NCI-H748 (cell line): ENCODE data around the gene SLC39A8.

ENCODE experiments used
- DNase-seq: peaks from one replicate; lab custom pipeline; 2025; ENCODE audit not compliant: unreplicated experiment; lab: John Stamatoyannopoulos, UW

Gene SLC39A8

DNA sequence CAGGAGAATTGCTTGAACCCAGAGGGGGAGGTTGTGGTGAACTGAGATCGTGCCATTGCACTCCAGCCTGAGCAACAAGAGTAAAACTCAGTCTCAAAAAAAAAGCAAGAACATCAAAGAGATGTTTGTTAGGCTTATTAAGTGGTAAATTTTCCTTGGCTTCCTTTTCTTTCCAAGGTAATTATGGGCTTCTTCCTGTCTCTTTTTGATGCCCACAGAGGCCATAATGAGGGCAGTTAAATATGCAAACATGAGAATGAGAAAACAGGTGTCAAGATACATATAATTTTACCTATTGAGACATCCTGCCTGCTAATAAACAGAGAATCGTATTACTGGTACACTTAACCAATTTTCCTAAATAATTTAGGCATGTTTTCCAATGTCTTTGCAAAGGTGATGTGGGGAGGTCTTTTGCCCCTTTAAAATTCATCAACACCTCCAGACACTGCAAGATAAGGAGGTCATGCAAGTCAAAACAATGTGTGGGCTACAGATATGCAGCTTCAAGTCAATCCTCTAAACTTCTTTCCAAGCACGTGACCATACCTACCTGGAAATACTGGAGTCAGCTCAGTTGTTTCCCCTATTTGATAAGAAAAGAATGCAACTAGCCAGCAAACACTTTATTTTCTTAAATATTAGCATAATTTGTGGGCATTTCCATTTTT lies 2.7 kb downstream of the SLC39A8 start:
- DNase-seq, result peak; percentile 70

DNA sequence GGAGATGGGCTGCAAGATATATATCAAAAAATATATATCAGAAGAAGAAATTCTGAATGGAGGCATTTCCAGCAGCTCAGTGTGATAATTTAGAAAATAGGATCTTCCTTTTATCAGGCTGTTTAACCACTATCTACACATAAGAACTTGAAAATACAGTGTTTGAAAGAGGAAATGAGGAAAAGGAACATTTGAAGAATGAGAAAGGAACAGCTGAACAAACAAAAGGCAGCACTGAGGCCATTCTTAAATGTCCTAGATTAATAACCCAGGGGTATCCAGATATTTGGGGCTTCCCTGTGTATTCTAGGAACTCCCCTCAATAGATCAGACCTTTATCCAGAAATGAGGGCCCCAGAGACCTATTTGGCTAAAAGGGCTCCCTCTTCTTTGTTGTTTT lies 4.1 kb downstream of the SLC39A8 start:
- no peak for DNase-seq

DNA sequence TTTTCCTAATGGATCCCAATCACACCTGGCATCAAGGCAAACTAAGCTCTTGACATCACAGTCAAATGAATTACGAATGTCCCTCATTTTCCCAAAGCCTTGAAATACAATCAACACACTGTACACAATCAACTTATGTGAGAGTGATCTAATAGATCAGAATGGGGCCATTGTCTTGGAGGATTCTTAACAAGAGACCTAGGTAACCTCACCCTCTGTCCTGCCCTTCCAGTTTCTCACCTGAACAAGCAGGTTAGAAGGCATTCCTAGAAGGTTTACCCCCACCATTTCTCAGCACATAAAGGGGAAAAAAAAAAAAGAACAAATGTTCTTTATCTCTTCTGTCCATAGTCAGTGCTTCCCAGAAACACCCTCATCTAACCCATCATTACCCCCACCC lies 6.3 kb downstream of the SLC39A8 start:
- DNase-seq, result no peak

DNA sequence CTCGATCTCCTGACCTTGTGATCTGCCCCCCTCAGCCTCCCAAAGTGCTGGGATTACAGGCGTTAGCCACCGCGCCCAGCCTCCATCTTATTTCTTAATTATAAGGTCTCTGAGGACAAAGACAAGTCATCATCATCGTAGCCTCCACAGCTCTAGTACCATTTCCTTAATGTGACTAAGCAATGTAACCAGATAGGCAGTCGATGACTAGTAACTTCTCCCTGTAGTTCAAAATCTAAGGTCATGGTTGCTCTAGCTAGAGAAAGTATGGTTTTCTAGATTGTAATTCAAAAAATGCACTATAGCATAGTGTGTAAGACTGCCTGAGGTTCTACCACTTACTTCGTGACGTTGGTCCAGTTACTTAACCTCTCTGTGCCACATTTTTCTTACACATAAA lies 6.9 kb downstream of the SLC39A8 start:
- no peak for DNase-seq

DNA sequence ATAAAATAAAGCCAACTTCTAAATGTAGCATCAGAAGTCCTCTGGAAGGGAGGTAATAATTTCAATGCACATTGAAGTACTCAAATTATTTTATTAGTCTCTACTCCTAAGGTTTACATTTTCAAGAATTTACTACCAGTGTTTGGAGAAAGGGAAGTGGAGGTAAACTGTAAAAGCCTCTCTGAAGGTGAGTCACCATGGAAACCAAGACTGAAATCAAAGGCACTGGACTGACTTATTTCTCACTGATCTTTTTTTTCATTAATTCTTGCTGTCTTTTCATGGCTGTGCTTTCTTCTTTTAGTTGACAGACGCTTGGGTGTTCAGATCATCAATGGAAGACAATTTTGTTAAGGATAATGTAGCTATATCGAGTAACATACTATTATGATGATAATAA lies 9.7 kb downstream of the SLC39A8 start:
- DNase-seq, result no peak

DNA sequence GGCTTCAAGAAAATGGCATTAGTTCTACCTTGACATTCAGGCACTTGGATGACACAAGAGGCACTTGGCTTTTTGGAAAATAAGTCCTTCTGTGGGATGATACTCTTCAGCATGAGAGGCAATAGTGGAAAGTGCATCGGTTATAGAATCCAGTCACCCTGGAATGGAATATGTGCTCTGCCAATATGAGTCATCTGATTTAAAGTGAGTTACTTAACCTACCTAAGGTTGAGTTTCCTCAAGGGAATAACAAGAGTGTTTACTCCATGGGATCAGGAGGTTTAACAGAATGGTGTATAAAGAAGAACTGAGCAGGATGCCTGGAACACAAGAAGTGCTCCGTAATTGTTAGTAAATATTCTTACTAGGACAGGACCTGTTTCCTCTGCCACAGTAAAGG lies 10.7 kb downstream of the SLC39A8 start:
- no peak for DNase-seq

DNA sequence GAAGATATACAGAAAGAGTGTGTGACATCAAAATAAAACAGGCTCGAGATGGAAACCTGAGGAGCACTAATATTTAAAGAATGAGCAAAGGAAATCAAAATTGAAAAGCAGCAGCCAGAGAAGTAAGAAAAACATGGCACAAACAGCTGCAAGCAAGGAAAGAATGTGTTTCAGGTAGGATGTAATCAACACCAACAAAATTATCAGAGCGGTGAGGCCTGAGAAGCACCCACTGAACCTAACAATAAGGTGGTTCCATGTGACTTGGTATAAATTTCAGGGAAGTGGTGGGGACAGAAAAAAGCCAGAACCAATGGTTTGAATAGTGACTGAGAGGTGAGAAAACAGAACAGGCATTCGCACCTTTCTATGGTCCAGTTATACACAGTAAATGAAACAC lies 11.5 kb downstream of the SLC39A8 start:
- no peak for DNase-seq

DNA sequence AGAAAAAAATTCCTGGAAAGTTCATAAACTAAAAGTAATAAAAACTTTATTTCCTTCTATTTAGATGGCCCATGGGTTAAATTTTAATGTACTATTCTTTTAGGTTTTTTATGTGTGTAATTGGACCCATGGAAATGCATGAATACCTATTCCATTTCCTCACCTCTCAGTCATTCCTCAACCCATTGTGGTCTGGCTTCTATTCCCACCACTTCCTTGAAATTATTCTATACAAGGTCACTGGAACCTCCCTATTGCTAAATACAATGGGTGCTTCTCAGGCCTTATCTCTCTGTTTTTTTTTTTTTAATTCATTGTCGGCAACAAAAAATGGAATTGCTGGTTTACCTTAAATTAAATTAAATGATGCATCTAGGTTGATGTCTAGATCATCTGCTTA lies 17.2 kb downstream of the SLC39A8 start:
- no peak for DNase-seq

DNA sequence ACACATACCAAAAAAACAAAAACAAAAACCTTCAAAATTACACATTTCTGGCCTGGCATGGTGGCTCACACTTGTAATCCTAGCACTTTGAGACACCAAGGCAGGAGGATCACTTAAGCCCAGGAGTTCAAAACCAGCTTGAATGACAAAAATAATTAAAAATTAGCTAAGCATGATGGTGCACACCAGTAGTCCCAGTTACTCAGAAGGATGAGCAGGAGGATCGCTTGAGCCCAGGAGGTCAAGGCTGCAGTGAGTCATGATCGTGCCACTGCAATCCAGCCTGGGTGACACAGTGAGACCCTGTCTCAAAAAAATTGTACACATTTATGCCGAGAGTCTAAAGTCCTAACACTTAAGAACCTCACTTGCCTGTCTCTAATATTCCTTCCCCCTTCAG lies 18.3 kb downstream of the SLC39A8 start:
- DNase-seq, result no peak

DNA sequence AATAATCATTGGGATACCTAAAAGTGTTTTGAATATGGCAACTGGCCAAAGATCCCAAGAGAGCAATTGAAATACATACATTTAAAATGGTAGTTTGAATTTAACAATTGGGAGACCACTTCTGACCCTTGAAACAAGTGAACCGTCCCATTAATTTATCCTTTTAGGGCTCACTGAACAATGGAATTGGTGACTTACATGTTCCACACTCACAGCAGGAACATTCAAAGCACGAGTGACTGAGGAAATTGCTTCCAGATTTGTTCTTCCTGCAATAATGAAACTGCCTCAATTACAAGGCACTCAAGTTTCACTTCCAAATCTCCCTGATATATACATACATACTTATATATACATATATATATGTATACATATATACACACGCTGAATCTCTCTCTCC lies 20.6 kb downstream of the SLC39A8 start:
- DNase-seq, result peak; percentile 63

DNA sequence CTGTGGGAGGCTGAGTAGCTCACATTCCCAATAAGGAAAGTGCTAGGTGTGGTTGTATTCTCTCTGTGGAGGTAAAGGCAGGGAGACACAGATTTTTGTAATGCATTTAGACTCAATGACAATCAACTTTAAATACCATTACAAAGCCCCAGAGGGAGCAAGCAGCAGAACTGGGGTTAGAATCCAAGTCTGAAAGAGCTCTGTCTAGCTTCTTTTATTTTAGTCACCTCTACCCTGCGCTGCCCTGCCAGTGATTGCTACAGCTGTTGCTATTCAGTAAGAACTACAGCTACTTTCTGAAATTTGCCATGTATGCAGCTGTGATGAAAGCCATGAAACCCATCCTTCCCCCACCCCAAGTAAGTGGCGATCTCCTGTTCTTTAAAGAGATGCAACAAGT lies 22.5 kb downstream of the SLC39A8 start:
- no peak for DNase-seq

DNA sequence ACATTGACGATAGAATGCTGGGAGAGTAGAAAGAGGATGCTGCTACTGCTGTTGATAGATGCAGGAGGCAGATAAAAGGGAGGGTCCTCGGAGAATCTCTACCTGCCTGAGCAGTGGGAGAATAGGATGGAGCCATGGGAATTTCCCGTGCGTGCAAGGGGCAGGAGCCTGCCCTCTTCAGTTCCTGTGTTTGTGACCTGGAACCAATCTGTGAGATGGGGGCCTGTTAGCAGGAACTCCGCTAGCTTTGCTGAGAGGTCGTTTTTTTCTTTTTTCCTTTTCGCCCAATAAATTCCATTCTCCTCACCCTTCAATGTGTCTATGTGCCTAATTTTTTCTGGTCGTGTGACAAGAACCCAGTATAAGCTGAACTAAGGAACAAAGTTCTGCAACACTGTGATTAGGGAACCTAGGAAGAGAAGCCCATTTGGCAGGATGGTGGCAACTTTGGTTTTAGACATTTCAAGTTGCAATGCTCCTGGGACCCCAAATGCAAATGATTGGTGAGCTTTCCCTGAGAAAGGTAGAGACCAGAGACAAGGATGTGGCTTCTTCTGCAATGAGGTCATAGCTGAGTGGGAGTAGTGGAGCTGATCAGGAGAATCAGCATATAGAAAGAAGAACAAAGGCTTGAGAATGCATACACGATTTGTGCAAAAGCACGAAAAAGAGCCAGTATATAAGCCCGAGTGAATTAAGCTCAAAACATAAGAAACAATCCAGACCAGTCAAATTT lies 23.9 kb downstream of the SLC39A8 start:
- DNase-seq, result no peak

DNA sequence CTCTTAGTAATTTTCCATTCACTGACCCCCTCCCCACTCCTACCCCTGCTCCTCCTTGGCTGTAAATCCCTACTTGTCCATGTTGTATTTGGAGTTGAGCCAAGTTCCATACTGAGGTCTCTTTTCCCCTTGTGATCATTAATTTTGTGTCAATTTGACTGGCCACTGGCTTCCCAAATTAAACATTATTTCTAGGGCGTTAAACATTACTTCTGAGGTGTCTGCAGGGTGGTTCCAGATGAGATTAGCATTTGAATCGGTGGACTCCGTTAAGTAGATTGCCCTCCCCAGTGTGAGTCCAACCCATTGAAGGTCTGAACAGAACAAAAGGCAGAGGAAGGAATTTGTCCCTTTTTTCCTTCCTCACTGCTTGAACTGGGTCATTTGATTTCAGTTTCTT lies 25.7 kb downstream of the SLC39A8 start:
- DNase-seq, result peak; percentile 68

DNA sequence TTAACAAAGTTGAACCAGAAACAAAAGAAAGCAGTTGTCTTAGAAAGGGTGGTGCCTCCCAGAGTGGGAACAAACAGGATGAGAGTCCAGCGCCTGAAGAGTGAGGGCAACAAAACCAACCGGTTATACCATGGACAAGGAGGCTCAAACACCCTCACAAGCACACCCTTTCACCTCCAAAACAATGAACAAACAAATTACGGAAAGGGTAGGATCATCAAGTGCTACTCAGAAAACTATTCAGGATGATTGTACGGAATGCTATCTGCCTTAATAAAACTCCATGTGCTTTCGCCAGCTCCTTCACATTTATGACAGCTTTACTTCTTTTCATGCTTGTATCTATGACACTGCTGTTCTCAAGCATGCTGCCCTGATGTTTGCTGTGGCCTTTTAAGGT lies 26.8 kb downstream of the SLC39A8 start:
- peak; percentile 66 for DNase-seq

DNA sequence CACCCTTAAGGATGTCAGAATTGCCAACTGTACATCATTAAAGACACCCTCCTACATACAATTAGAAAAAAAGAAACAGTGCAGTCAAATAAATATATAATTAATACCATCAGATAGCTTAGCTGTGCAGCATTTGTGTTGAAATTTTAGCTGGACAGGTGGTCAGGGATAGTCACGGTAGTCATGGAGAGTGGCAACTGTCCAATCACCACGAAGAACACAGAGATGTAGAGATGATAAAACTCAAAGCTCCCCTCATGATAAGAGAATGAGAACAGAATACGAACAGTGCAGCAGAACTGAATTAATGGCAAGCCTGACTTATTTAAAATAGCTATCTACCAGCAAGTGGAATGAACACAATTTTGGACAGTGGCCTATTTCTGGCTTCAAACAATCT lies 27.2 kb downstream of the SLC39A8 start:
- peak; percentile 42 for DNase-seq

DNA sequence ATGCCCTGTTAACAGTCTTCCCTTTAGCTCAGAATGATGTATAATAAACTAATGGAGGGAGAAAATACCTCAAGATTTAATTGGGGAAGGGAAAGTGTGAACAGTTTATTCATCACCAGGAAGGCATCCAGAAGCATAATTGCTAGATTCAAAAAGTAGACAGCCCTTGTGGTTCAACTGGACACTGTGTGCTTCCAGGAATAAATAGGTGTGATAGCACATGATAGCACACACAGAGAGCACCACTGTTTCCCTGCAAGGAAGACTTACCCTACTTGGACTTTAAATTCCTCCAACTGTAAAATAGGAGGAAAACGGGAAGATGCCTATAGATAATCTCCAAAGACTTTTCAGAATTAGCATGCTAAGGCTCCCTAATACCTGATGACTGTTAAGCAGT lies 27.8 kb downstream of the SLC39A8 start:
- DNase-seq, result no peak

DNA sequence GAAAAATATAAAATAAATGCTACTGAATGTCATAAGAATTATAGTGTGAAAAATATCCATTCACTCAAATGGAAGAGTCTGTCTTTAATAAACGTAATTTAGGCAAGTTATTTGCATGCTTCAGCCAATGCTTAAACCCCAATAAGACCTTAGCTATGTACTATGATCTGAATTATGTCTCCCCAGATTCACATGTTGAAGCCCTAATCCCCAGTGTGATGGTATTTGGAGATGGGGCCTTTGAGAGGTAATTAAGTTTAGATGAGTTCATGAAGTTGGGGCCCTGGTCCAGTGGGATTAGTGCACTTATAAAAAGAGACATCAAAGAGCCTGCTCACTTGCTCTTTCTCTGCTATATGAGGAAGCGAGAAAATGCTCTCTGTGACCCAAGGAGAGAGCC lies 28.7 kb downstream of the SLC39A8 start:
- DNase-seq, result no peak

DNA sequence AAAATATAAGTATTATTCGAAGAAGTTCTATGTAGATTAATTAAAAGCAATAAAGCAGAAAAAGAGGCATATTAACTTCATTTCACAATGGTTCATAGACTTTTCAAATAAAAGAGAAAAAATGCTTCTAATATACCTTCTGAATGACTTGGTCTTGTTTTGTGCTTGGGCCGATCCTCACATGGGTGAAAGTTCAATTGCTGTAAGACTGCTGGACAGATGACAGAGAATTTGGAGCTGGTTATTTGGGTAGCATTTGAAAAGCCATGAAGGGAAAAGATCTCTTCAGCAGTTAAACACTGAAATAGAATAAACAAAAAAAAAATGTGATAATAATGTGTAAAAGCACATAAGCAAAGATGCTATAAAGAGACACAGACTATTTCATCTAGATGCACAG lies 29.8 kb downstream of the SLC39A8 start:
- DNase-seq, result no peak

DNA sequence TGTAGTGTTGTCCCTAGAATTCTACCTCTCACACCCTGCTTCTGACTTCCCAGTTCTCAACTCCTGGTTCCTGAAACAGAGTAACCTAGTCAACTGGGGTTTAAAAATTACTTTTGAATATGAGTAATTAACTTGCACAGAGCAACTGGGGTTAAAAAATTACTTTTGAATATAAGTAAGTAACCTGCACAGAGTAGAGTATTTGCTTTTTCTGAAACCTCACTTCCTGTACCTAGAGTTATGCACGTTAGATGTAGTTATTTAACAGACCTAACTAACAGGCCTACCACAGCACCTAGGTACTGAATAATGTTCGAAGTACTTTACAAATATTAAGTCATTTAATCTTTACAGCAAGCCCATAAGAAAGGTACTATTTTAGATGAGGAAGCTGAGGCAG lies 32.9 kb downstream of the SLC39A8 start:
- DNase-seq, result no peak

DNA sequence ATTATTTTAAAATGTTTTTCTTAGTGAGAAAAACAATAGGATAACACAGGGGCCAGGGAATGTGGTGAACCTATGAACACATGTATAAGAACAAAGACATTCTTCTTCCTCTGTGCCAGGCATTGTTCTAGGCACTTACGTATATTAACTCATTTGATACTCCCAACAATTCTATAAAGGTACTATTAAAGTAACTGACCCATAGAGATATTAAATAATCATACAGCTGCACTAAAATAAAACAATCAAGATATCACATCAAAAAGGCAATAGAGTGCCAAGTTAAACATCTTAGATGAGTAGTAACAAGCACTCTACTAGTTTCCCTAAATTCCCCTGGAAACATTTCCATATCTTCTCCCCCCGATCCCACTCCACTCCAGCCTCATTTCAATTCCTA lies 33.4 kb downstream of the SLC39A8 start:
- DNase-seq, result no peak

DNA sequence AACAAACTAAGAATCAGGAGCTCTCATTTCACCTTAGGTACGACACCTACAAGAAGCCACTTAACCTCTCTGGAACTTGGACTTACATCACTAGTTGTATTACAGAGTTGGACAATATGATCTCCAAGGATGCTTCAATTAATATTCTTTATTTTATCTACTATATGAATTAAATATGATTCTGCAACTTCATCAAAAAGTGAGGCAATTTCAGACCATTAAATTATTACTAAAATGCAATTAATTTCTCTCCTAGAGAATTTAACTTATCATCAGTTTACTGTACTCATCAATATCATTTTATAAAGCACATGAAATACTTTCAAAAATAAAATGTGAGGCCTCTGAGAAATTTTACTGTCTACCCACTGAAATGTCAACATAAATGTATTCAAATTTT lies 33.9 kb downstream of the SLC39A8 start:
- no peak for DNase-seq

DNA sequence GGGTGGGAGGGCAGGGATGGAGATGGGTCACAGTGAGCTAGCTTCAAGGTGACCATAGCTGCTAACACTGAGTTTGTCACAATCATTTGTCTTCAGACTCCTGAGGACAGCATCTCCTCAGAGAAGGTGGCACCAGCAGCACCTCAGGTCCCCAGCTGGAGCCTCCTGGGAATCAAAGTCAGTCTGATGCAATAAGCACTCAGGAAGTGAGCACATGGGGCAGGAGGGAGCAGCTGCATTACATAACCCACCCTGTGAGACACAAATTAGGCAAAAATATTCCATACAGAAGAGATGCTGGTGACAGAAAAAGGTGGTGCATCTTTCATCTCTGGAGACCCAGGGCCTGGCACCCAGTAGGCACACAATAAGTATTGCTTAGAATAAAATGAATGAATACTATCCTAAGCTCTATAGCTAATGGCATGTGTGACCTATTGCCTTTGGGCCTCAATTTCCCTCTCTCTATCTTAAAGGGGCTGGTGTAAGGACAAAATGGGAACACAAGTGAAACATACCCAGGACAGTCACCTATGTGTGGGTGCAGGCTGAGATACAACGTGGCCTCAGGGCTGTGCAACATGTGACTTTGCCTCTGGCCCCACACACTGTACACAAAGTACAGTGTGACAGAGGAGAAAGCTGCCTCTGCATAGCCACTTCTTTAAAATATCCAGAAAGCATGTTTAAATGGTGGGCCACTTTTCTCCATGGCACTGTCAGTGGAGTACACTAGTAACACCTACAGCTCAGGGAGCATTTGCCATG lies 37.1 kb downstream of the SLC39A8 start:
- no peak for DNase-seq
